H1 (cell line): Measurements from ENCODE around the gene SMAD7. TPM values are rescaled to one million over a fixed set of nuclear protein-coding genes. Genes with fewer than 3 reads are reported as not detected.
A peak's percentile ranks its signal among the peaks of the same experiment; 100 is the strongest.

Experiments
- ASH2L ChIP-seq: fragments of 200-600, 300-600 bp; sonication (generic); IDR thresholded peaks from one replicate; pipeline ENCODE4 v1.7.1; 2017; ENCODE audit warnings: low read length
- CEBPB ChIP-seq: IDR thresholded peaks from 2 replicates; pipeline ENCODE4 v1.6.1; 2012; ENCODE audit warnings: low read depth, low read length
- EGR1 ChIP-seq: IDR thresholded peaks from 2 replicates; pipeline ENCODE4 v1.6.1; 2011; ENCODE audit warnings: low read depth, low read length, borderline replicate concordance
- EP300 ChIP-seq, 2 experiments: IDR thresholded peaks; 1 replicate in 1 of 2; 2 replicates in 1 of 2; pipeline ENCODE4 v1.6.1; 2011 to 2012; ENCODE audit warnings: low read depth in 2 of 2, low read length in 2 of 2, mild to moderate bottlenecking in 2 of 2, borderline replicate concordance in 1 of 2, inconsistent platforms in 1 of 2, moderate library complexity in 1 of 2
- FOSL1 ChIP-seq: IDR thresholded peaks from 2 replicates; pipeline ENCODE4 v1.6.1; 2011; ENCODE audit warnings: mild to moderate bottlenecking, low read depth, low read length, moderate library complexity; ENCODE audit not compliant: insufficient read depth
- GTF2F1 ChIP-seq: IDR thresholded peaks from 2 replicates; pipeline ENCODE4 v1.6.1; 2012; ENCODE audit warnings: low read depth, low read length, improper control_type of control experiment, borderline replicate concordance
- JUN ChIP-seq: IDR thresholded peaks from 2 replicates; pipeline ENCODE4 v1.6.1; 2011; ENCODE audit warnings: low read depth, mild to moderate bottlenecking, improper control_type of control experiment, low read length
- JUND ChIP-seq: IDR thresholded peaks from 2 replicates; pipeline ENCODE4 v1.6.1; 2011; ENCODE audit warnings: mild to moderate bottlenecking, improper control_type of control experiment, low read length
- KDM1A ChIP-seq: fragments of 200-600, 300-600 bp; sonication (generic); IDR thresholded peaks from 2 replicates; pipeline ENCODE4 v1.7.1; 2016; ENCODE audit warnings: mild to moderate bottlenecking, low read length, borderline replicate concordance
- KDM5A ChIP-seq: fragments of 200-600 bp; IDR thresholded peaks from 2 replicates; pipeline ENCODE4 v1.7.1; 2012; ENCODE audit warnings: mild to moderate bottlenecking, low read length, inconsistent platforms, mixed read lengths
- NRF1 ChIP-seq: IDR thresholded peaks from 2 replicates; pipeline ENCODE4 v1.6.1; 2011; ENCODE audit warnings: mild to moderate bottlenecking, low read depth, low read length, improper control_type of control experiment
- PHF8 ChIP-seq: fragments of 200-600 bp; sonication (generic); conservative IDR thresholded peaks from 2 replicates; pipeline ENCODE4 v1.7.1; 2012; ENCODE audit warnings: low read depth, mild to moderate bottlenecking, inconsistent platforms, low read length, moderate library complexity
- POLR2AphosphoS5 ChIP-seq: IDR thresholded peaks from 2 replicates; pipeline ENCODE4 v1.6.1; 2011; ENCODE audit warnings: low read depth, low read length
- RAD21 ChIP-seq, 2 experiments: IDR thresholded peaks in 1 of 2; conservative IDR thresholded peaks in 1 of 2; 2 replicates each; pipeline ENCODE4 v1.6.1; 2011; ENCODE audit warnings: low read depth in 2 of 2, low read length in 2 of 2, improper control_type of control experiment in 1 of 2, inconsistent platforms in 1 of 2, mild to moderate bottlenecking in 1 of 2, moderate library complexity in 1 of 2
- RNF2 ChIP-seq: fragments of 200-900, 300-1000 bp; sonication (generic); IDR thresholded peaks from 2 replicates; pipeline ENCODE4 v1.7.1; 2016; ENCODE audit warnings: borderline replicate concordance, low read depth, mild to moderate bottlenecking, antibody characterized with exemption, low read length; ENCODE audit not compliant: poor library complexity, severe bottlenecking; ENCODE audit errors: missing control alignments
- SP1 ChIP-seq: IDR thresholded peaks from 2 replicates; pipeline ENCODE4 v1.6.1; 2011; ENCODE audit warnings: low read depth, low read length
- SP2 ChIP-seq: IDR thresholded peaks from 2 replicates; pipeline ENCODE4 v1.6.1; 2012; ENCODE audit warnings: mild to moderate bottlenecking, low read length, inconsistent platforms
- SRF ChIP-seq: IDR thresholded peaks from 2 replicates; pipeline ENCODE4 v1.6.1; 2011; ENCODE audit warnings: mild to moderate bottlenecking, low read depth, low read length, moderate library complexity
- TAF1 ChIP-seq: IDR thresholded peaks from 2 replicates; pipeline ENCODE4 v1.6.1; 2011; ENCODE audit warnings: mild to moderate bottlenecking, low read depth, low read length
- TBP ChIP-seq: IDR thresholded peaks from 2 replicates; pipeline ENCODE4 v1.6.1; 2011; ENCODE audit warnings: low read depth, low read length, improper control_type of control experiment
- YY1 ChIP-seq: IDR thresholded peaks from 2 replicates; pipeline ENCODE4 v1.6.1; 2011; ENCODE audit warnings: low read depth, mild to moderate bottlenecking, low read length
- polyA plus RNA-seq, 7 experiments: library from polyadenylated mRNA; depleted of rRNA in 3 of 7; stranded (reverse) in 5 of 7; unstranded in 2 of 7; fragments of >200 nt in 5 of 7; fragments of 200-250 nt in 2 of 7; gene quantifications; 1 replicate in 5 of 7; 2 replicates in 1 of 7; 4 replicates in 1 of 7; pipeline versions ENCODE4 v1.2.1 to v1.2.3, GENCODE V29; 2011 to 2013; ENCODE audit warnings: missing spikeins in 2 of 7, mixed read lengths in 2 of 7
- total RNA-seq: library from RNA; stranded (reverse); fragmentation: NEBNext Ultra II Directional; extraction: Animal tissue kit (Norgen Biotek cat#: 25700); gene quantifications from 2 replicates; pipeline ENCODE4 v1.2.1, GENCODE V29; 2021
- TF ChIP-seq, protein P1 (sequence below): IDR thresholded peaks from 2 replicates; pipeline ENCODE4 v1.6.1; 2012; ENCODE audit warnings: low read length, inconsistent platforms

Gene SMAD7
- total and polyA plus RNA-seq, 2 of the 8 experiments (the other 6 are each of a cell fraction or from before 2014, with no cell fraction given): 6.5 to 15.5 TPM

DNA sequence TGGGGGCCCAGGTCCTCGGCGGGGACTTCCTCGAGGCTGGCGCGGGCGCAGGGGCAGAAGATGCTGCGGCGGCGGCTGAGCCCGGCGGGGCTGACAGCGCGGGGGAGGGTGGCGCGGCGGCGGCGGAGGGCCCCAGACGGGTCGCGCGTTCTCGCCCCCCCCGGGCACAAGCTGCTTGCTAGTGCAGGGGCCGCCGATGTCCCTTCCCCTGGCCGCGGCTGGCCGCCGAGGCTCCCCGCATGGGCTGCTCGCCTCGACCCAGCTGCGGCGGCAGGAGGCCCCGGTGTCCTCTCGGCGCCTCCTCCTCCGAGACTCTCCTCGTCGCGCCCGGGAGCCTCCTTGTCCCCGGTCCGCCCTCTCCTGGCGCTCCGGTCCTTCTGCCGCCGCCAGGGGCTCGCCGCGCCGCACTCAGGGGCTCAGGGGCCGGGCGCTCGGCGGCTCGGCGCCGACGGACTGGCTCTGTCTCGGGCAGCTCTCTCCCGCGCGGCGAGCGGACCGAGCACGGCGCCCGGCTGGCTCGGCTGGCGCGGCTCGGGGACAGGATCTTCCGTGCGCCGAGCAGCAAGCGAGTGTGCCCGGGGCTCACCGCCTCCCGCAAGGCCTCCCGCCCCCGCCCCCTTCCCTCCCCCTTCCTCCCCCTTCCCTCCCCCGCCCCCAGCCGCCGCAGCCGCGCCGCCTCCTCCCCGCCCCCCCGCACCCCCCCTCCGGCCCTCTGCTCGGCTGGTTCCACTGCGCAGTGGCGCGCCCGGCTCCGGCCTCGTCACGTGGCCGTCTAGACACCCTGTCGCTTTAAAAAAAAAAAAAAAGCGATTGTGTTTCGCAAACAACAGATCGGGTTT, 902 bp upstream of the SMAD7 start (continued):
- no peak for TF ChIP-seq TBP
- peak; percentile 20; the same call in 1 of the 2 replicates for TF ChIP-seq POLR2AphosphoS5
- TF ChIP-seq NRF1: no peak
- no peak for TF ChIP-seq RNF2
- TF ChIP-seq SP2: no peak
- no peak for TF ChIP-seq SRF
- no peak; a peak in 1 of 4 replicates for TF ChIP-seq RAD21 (IDR thresholded peaks at IDR 0.05 in 1 of 2, conservative IDR thresholded peaks at IDR 0.05 in 1 of 2; ENCODE audit: low read depth in 2 of 2, low read length in 2 of 2)
- TF ChIP-seq TAF1: peak; percentile 51
- no peak for TF ChIP-seq JUN
- TF ChIP-seq, protein P1, sequence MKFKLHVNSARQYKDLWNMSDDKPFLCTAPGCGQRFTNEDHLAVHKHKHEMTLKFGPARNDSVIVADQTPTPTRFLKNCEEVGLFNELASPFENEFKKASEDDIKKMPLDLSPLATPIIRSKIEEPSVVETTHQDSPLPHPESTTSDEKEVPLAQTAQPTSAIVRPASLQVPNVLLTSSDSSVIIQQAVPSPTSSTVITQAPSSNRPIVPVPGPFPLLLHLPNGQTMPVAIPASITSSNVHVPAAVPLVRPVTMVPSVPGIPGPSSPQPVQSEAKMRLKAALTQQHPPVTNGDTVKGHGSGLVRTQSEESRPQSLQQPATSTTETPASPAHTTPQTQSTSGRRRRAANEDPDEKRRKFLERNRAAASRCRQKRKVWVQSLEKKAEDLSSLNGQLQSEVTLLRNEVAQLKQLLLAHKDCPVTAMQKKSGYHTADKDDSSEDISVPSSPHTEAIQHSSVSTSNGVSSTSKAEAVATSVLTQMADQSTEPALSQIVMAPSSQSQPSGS: no peak
- TF ChIP-seq JUND: no peak
- TF ChIP-seq SP1: no peak
- TF ChIP-seq FOSL1: no peak
- peak; percentile 64 for TF ChIP-seq CEBPB
- TF ChIP-seq EGR1: no peak
- no peak for TF ChIP-seq KDM5A
- no peak for TF ChIP-seq ASH2L
- no peak for TF ChIP-seq KDM1A
- no peak for TF ChIP-seq YY1
- 0 out of 2 replicates have a peak, but pooled peaks have one; percentile 16 for TF ChIP-seq PHF8
- TF ChIP-seq GTF2F1: no peak
- TF ChIP-seq EP300 (IDR thresholded peaks at IDR 0.05; ENCODE audit: borderline replicate concordance in 1 of 2, low read depth in 2 of 2, low read length in 2 of 2): no peak
